Neutrophil (primary cell): ENCODE data around the gene GPA33.

Experiments
- H3K27ac ChIP-seq: fragments of 200-600 bp; sonication (generic); 2 replicates; pipeline ENCODE4 v1.5.1; 2016; ENCODE audit warnings: mild to moderate bottlenecking, moderate library complexity
- H3K27me3 ChIP-seq: fragments of 200-600 bp; sonication (generic); 2 replicates; pipeline ENCODE4 v1.6.0; 2016; ENCODE audit warnings: mild to moderate bottlenecking
- H3K36me3 ChIP-seq: fragments of 200-600 bp; sonication (generic); 2 replicates; pipeline ENCODE4 v1.5.1; 2017
- H3K4me1 ChIP-seq, 2 experiments: fragments of 200-600 bp in 1 of 2; sonication (generic) in 1 of 2; 1 replicate in 1 of 2; 2 replicates in 1 of 2; pipeline versions ENCODE4 v1.5.1 to v1.6.1; 2013 to 2016; ENCODE audit warnings: low read depth in 1 of 2, low read length in 1 of 2, mild to moderate bottlenecking in 1 of 2, moderate library complexity in 1 of 2; ENCODE audit not compliant: control insufficient read depth in 1 of 2, insufficient read depth in 1 of 2
- H3K4me3 ChIP-seq, 2 experiments: fragments of 200-600 bp in 1 of 2; sonication (generic) in 1 of 2; 1 replicate in 1 of 2; 2 replicates in 1 of 2; pipeline ENCODE4 v1.5.1; 2013 to 2016; ENCODE audit warnings: low read depth in 1 of 2, low read length in 1 of 2, mild to moderate bottlenecking in 1 of 2, moderate library complexity in 1 of 2
- H3K9me3 ChIP-seq: fragments of 200-600 bp; sonication (generic); 2 replicates; pipeline ENCODE4 v1.5.1; 2016
- TF ChIP-seq, protein P1 (sequence below): fragments of 200-600 bp; sonication (generic); IDR thresholded peaks from 2 replicates; pipeline ENCODE4 v1.5.1; 2016; ENCODE audit warnings: antibody characterized with exemption

The GPA33 gene

DNA sequence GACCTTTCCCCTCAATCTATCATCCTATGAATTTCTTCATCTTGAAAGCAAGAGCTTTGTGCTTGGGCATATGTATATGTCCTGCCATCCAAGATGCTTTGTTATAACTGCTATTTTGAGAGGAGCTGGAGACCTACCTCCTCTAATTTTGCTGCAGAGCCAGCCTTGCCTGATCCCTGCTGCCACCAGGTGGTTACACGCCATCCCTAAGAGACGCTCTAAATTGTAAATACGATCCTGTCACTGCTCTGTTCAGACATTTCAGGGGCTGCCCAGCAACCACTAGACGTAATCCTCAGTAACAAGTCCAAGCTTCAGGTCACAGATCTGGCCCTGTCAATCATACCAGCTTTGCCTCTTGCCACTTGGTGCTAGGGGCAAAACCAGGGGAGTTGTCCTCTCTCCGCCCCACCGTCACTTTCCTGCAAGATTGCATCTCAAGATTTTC is 32.9 kb downstream of the GPA33 start:
- TF ChIP-seq, protein P1, sequence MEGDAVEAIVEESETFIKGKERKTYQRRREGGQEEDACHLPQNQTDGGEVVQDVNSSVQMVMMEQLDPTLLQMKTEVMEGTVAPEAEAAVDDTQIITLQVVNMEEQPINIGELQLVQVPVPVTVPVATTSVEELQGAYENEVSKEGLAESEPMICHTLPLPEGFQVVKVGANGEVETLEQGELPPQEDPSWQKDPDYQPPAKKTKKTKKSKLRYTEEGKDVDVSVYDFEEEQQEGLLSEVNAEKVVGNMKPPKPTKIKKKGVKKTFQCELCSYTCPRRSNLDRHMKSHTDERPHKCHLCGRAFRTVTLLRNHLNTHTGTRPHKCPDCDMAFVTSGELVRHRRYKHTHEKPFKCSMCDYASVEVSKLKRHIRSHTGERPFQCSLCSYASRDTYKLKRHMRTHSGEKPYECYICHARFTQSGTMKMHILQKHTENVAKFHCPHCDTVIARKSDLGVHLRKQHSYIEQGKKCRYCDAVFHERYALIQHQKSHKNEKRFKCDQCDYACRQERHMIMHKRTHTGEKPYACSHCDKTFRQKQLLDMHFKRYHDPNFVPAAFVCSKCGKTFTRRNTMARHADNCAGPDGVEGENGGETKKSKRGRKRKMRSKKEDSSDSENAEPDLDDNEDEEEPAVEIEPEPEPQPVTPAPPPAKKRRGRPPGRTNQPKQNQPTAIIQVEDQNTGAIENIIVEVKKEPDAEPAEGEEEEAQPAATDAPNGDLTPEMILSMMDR: no peak
- H3K4me3 ChIP-seq: no peak overlapping the region
- H3K27me3 ChIP-seq: no peaks in the 10 kb centered on the region
- peaks cover 0 to 4% of the 10 kb centered on the region in 2 experiments for H3K4me1 ChIP-seq
- H3K9me3 ChIP-seq: no peaks in the 10 kb centered on the region
- H3K36me3 ChIP-seq: no peaks in the 10 kb centered on the region
- no peak overlapping the region for H3K27ac ChIP-seq

DNA sequence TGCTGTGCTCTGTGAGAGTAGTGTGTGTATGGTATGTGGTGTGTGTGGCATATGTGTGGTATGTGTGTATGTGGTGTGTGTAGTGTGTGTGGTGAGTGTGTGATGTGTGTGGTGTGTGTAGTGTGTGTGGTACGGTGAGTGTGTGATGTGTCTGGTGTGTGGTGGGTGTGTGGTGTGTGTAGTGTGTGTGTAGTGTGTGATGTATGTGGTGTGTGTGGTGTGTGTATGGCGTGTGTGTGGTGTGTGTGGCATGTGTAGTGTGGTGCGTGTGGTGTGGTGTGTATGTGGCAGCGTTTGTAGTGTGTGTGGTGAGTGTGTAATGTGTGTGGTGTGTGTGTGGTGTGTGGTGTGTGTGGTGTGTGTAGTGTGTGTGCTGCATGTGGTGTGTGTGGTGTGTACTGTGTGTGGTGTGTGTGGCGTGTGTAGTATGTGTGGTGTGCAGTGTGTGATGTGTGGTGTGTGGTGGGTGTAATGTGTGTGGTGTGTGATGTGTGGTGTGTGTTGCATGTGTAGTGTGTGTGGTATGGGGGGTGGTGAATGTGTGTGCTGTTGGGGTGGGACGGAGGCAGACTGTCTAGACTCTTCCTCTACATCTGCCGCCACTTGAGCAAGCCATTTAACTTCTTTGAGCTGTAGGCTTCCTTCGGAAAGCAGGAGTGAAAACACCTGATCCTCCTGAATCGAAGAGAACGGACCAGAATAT is 33.5 kb downstream of the GPA33 start:
- no peaks in the 10 kb centered on the region for H3K9me3 ChIP-seq
- TF ChIP-seq, protein P1: no peak
- no peaks in the 10 kb centered on the region for H3K27me3 ChIP-seq

DNA sequence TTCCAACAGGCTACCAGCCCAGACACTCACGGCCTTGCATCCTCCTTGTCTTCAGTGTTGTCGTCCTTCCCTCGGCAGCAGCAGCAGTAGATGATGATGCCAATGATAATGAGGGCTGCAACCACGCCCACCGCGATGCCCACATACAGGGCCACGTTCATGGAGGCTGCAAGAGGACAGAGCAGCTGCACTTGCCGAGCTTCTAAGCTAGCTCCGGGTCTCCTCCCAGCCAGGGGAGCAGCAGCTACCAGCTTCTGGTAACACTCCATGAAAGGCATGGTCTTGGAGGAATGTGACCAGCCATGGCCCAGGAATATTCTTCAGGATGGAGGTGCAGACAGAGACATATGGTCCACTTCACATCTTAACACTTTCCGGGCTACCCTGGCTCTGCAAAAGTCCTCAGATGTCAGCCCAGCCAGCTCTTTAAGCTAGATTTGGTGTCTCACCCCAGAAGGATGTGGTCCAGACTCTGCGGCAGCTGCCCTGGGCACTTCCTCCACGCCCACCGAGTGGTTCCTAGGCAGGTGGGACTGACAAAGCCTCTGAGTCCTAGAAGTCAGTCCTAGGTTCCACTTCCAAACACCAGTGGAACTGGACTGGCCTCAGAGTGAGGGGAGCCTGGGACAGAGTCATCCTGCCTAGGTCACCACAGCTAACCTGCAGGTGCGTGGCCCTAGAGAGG is 35.1 kb downstream of the GPA33 start:
- Histone ChIP-seq H3K27me3 (no peaks in the 10 kb centered on the region), H3K27ac (no peak overlapping the region), H3K4me3 (no peak overlapping the region), H3K9me3 (no peaks in the 10 kb centered on the region), H3K4me1 (peaks cover 0 to 4% of the 10 kb centered on the region in 2 experiments), H3K36me3 (no peaks in the 10 kb centered on the region)
- TF ChIP-seq, protein P1: no peak

More for the DNA sequence above, 33.5 kb downstream of the GPA33 start:
- Histone ChIP-seq H3K4me1 (peaks cover 0 to 4% of the 10 kb centered on the region in 2 experiments), H3K27ac (no peak overlapping the region), H3K36me3 (no peaks in the 10 kb centered on the region), H3K4me3 (no peak overlapping the region)

DNA sequence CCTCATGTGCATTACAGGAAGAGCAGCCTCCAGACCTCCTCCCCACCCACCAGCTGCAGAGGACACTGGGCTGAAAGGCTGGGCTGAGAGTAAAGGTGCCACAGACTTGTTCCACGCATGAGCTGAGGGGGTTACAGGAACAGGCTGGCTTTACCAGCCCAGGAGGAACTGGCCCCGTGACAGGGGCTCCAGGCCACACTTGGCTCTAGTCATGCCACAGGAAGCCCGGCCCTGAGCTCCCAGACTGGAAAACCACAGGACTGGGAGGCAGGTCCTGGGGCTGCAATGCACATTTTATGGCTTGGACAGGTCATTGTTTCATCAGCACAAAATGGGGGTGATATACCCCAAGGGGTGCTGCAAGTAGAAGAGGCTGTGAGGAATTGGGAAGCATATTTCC is 35.6 kb downstream of the GPA33 start:
- Histone ChIP-seq H3K27me3 (no peaks in the 10 kb centered on the region), H3K27ac (no peak overlapping the region), H3K36me3 (no peaks in the 10 kb centered on the region), H3K9me3 (no peaks in the 10 kb centered on the region), H3K4me3 (no peak overlapping the region), H3K4me1 (peaks cover 0 to 4% of the 10 kb centered on the region in 2 experiments)
- TF ChIP-seq, protein P1: no peak

DNA sequence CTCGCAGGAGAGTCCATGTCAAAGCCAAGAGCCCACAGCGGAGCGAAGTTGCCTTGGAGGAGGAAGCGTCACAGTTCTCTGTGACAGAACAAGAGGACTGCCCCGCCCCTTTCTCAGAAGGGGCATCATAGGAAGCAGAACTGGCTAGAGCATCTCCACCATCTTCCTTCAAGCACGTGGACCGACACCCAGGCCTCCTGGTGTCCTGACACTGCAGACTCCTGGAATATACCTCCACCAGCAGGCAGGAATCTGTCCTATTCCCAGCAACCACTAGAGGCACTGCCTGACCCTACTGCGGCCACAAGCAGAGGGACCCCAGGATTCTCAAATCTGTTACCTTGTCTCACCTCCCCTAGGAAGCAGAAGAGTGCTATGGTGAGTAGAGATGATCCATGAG is 37.8 kb downstream of the GPA33 start:
- TF ChIP-seq, protein P1: no peak
- Histone ChIP-seq H3K4me3 (no peak overlapping the region), H3K36me3 (no peaks in the 10 kb centered on the region), H3K4me1 (no peaks in the 10 kb centered on the region), H3K27me3 (no peaks in the 10 kb centered on the region), H3K9me3 (no peaks in the 10 kb centered on the region), H3K27ac (no peak overlapping the region)
